ENCODE measurements around the gene PAEP. TPM values are rescaled to one million over a fixed set of nuclear protein-coding genes. Genes with fewer than 3 reads are reported as not detected.

The PAEP gene
- polyA plus RNA-seq (not detected in 3 replicates), polyA minus RNA-seq (not detected in 3 replicates)
- not detected for polyA plus RNA-seq (2011; ENCODE audit: low read depth)
- polyA plus RNA-seq (2011; cell fraction: cytosol; rRNA removed) = not detected in 2 replicates
- not detected in 2 replicates for polyA plus RNA-seq (2011; cell fraction: nucleus; rRNA removed)
- not detected in 2 replicates for polyA plus RNA-seq (2012; ENCODE audit: low replicate concordance)
- not detected for polyA minus RNA-seq (2011; cell fraction: cytosol; rRNA and poly(A)+ RNA removed)
- polyA minus RNA-seq (2011; cell fraction: nucleus; rRNA and poly(A)+ RNA removed) = not detected in 2 replicates

DNA sequence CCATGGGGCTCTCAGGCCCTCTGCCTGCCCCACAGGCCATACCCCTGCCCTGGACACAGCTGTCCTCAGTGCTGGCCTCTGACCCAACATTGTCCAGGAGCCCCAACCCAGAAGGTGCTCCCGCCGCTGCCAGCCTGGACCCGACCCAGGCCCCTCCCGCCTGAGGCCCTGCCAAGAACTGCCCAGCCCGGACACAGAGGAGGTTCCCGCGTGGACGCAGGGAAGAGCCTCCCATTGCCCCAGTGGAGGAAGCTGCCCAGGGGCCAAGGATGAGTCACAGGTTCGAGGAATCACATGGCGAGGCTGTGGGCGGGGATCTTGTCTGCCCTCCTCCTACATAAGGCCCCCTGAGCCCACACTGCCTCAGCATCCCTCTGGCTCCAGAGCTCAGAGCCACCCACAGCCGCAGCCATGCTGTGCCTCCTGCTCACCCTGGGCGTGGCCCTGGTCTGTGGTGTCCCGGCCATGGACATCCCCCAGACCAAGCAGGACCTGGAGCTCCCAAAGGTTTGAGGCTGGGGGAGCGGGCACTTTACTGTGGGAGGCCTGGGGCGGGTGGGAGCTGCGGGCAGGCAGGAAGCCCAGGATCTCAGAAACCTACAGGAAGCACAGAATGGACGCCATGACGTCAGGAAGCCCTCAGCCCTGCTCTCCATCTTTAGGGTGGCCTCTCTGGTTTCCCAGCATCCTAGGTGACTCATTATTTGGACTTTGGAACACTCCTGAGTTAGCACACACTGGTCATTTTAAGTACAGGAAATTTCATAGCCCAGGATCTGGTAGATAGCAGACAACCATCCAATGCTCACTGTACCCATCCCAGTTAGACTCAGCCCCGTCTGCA is at the start of gene PAEP:
Gene PAEP (plus strand): TSS at position 366 of the 844 bp plus-strand sequence.
- Histone ChIP-seq H3K9me1 (ENCODE audit: control insufficient read depth, extremely low read depth, insufficient read depth, low read length) (no peaks in the 10 kb centered on the region), H3K9me3 (ENCODE audit: control insufficient read depth, low read depth, low read length) (no peaks in the 10 kb centered on the region), H3K4me3 (ENCODE audit: control insufficient read depth in 2 of 3, extremely low read depth in 1 of 3, insufficient read depth in 2 of 3, low read depth in 1 of 3, low read length in 3 of 3) (no peak within 1 kb of the TSS), H3K27ac (ENCODE audit: control insufficient read depth, insufficient read depth, low read length) (no peak within 1 kb of the TSS), H3K36me3 (ENCODE audit: control insufficient read depth in 2 of 2, extremely low read depth in 1 of 2, insufficient read depth in 2 of 2, low read length in 2 of 2) (no peaks in the 10 kb centered on the region), H3K4me1 (ENCODE audit: control insufficient read depth, extremely low read depth, insufficient read depth, low read length) (no peaks in the 10 kb centered on the region), H4K20me1 (ENCODE audit: control insufficient read depth, extremely low read depth, insufficient read depth, low read length) (no peaks in the 10 kb centered on the region), H2AFZ (ENCODE audit: control insufficient read depth, low read length) (no peak within 1 kb of the TSS), H3K9ac (ENCODE audit: control insufficient read depth, extremely low read depth, insufficient read depth, low read length) (no peak within 1 kb of the TSS), H3K79me2 (ENCODE audit: control insufficient read depth, insufficient read depth, low read length) (no peaks in the 10 kb centered on the region), H3K27me3 (ENCODE audit: control insufficient read depth, extremely low read depth, insufficient read depth, low read length) (no peaks in the 10 kb centered on the region), H3K4me2 (ENCODE audit: control insufficient read depth, extremely low read depth, insufficient read depth, low read depth, low read length) (no peak within 1 kb of the TSS)
- no peak for FAIRE-seq
- TF ChIP-seq EZH2 (IDR thresholded peaks at IDR 0.05; ENCODE audit: low read length) = no peak
- TF ChIP-seq, protein P1, sequence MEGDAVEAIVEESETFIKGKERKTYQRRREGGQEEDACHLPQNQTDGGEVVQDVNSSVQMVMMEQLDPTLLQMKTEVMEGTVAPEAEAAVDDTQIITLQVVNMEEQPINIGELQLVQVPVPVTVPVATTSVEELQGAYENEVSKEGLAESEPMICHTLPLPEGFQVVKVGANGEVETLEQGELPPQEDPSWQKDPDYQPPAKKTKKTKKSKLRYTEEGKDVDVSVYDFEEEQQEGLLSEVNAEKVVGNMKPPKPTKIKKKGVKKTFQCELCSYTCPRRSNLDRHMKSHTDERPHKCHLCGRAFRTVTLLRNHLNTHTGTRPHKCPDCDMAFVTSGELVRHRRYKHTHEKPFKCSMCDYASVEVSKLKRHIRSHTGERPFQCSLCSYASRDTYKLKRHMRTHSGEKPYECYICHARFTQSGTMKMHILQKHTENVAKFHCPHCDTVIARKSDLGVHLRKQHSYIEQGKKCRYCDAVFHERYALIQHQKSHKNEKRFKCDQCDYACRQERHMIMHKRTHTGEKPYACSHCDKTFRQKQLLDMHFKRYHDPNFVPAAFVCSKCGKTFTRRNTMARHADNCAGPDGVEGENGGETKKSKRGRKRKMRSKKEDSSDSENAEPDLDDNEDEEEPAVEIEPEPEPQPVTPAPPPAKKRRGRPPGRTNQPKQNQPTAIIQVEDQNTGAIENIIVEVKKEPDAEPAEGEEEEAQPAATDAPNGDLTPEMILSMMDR (optimal IDR thresholded peaks at IDR 0.05 in 1 of 3, IDR thresholded peaks at IDR 0.05 in 1 of 3, conservative IDR thresholded peaks at IDR 0.05 in 1 of 3; ENCODE audit: extremely low read depth in 1 of 3, insufficient read depth in 2 of 3, low read length in 3 of 3) = no peak
- dilution Hi-C loops (cut with MboI; ENCODE audit: extremely low pct_ligation_motif_present, low sequenced_read_pairs) = no loop called here
- no peak for DNase-seq (ENCODE audit: low read depth, low spot score)

DNA sequence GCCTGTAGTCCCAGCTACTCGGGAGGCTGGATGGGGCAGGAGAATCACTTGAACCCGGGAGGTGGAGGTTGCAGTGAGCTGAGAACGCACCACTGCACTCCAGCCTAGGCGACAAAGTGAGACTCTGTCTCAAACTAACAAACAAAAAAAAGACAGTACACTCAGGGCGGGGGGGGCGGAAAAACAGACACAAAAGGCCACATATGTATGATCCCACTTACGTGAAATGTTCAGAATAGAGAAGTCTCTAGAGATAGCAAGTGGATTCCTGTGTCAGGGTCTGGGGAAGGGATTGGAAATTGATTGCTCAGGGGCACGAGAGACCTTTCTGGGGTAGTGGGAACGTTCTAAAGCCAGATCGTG is 49.3 kb upstream of the PAEP start:
- DNase-seq (ENCODE audit: low read depth, low spot score) (no peak), FAIRE-seq (no peak)
- H2AFZ ChIP-seq (ENCODE audit: control insufficient read depth, low read length) = no peak overlapping the region
- no peak overlapping the region for H3K4me2 ChIP-seq (ENCODE audit: control insufficient read depth, extremely low read depth, insufficient read depth, low read depth, low read length)
- H3K9me1 ChIP-seq (ENCODE audit: control insufficient read depth, extremely low read depth, insufficient read depth, low read length) = no peaks in the 10 kb centered on the region
- dilution Hi-C loops (cut with MboI; ENCODE audit: extremely low pct_ligation_motif_present, low sequenced_read_pairs) = no loop called here
- no peak overlapping the region for H3K9ac ChIP-seq (ENCODE audit: control insufficient read depth, extremely low read depth, insufficient read depth, low read length)
- H3K4me3 ChIP-seq (ENCODE audit: control insufficient read depth in 2 of 3, extremely low read depth in 1 of 3, insufficient read depth in 2 of 3, low read depth in 1 of 3, low read length in 3 of 3) = no peak overlapping the region
- no peaks in the 10 kb centered on the region for H3K36me3 ChIP-seq (ENCODE audit: control insufficient read depth in 2 of 2, extremely low read depth in 1 of 2, insufficient read depth in 2 of 2, low read length in 2 of 2)
- H3K9me3 ChIP-seq (ENCODE audit: control insufficient read depth, low read depth, low read length) = no peaks in the 10 kb centered on the region
- H3K4me1 ChIP-seq (ENCODE audit: control insufficient read depth, extremely low read depth, insufficient read depth, low read length) = peaks cover 15% of the 10 kb centered on the region
- TF ChIP-seq, protein P1 (optimal IDR thresholded peaks at IDR 0.05 in 1 of 3, IDR thresholded peaks at IDR 0.05 in 1 of 3, conservative IDR thresholded peaks at IDR 0.05 in 1 of 3; ENCODE audit: extremely low read depth in 1 of 3, insufficient read depth in 2 of 3, low read length in 3 of 3) = no peak
- TF ChIP-seq EZH2 (IDR thresholded peaks at IDR 0.05; ENCODE audit: low read length) = no peak
- no peaks in the 10 kb centered on the region for H3K79me2 ChIP-seq (ENCODE audit: control insufficient read depth, insufficient read depth, low read length)
- H4K20me1 ChIP-seq (ENCODE audit: control insufficient read depth, extremely low read depth, insufficient read depth, low read length) = no peaks in the 10 kb centered on the region
- H3K27ac ChIP-seq (ENCODE audit: control insufficient read depth, insufficient read depth, low read length) = no peak overlapping the region
- H3K27me3 ChIP-seq (ENCODE audit: control insufficient read depth, extremely low read depth, insufficient read depth, low read length) = no peaks in the 10 kb centered on the region
